Endothelial cell of umbilical vein (primary cell): ENCODE data around the gene ADAM23. TPM values are rescaled to one million over a fixed set of nuclear protein-coding genes. Genes with fewer than 3 reads are reported as not detected.

ENCODE experiments used
- BruUV-seq: library from RNA; stranded (reverse); fragments of 400-500 nt; replicated peaks from 2 replicates; lab custom pipeline; 2021; lab: Mats Ljungman, UMichigan
- CTCF ChIA-PET: fragments of 300-600, 350-600 bp; sonication (Branson Sonifier 250); formaldehyde crosslinking; loops from one replicate; lab custom pipeline; 2021; ENCODE audit warnings: antibody characterized with exemption, inconsistent platforms; lab: Charles Lee
- POLR2A ChIA-PET: fragments of 300-600, 350-600 bp; sonication (Branson Sonifier 250); formaldehyde crosslinking; loops from one replicate; lab custom pipeline; 2021; ENCODE audit warnings: antibody characterized with exemption, inconsistent platforms; lab: Charles Lee
- DNase-seq: peaks from one replicate; pipeline ENCODE4 v3.0.0-alpha.2; 2011; ENCODE audit warnings: low read depth, low spot score
- FAIRE-seq: peaks from 2 replicates; lab custom pipeline; 2011; peaks lifted over from hg19 to GRCh38; lab: Jason Lieb, UNC
- H2AFZ ChIP-seq: 2 replicates; pipeline ENCODE4 v1.6.0; 2012; ENCODE audit warnings: low read depth, low read length, control low read depth, inconsistent platforms
- H3K27ac ChIP-seq: 2 replicates; pipeline ENCODE4 v1.5.1; 2011; ENCODE audit warnings: low read depth, mild to moderate bottlenecking, control low read depth, low read length, moderate library complexity; ENCODE audit not compliant: insufficient read depth
- H3K27me3 ChIP-seq, 2 experiments: 2 replicates each; pipeline versions ENCODE4 v1.6.0 to v1.6.1; 2011; ENCODE audit warnings: low read length in 2 of 2, mixed read lengths in 1 of 2; ENCODE audit not compliant: control insufficient read depth in 2 of 2, insufficient read depth in 2 of 2
- H3K36me3 ChIP-seq, 2 experiments: 2 replicates in 1 of 2; 3 replicates in 1 of 2; pipeline ENCODE4 v1.5.1; 2011; ENCODE audit warnings: low read length in 2 of 2, mild to moderate bottlenecking in 1 of 2, moderate library complexity in 1 of 2; ENCODE audit not compliant: control insufficient read depth in 2 of 2, insufficient read depth in 2 of 2; ENCODE audit errors: extremely low read depth in 1 of 2
- H3K4me1 ChIP-seq: 3 replicates; pipeline ENCODE4 v1.5.1; 2011; ENCODE audit warnings: mild to moderate bottlenecking, low read length; ENCODE audit not compliant: control insufficient read depth, insufficient read depth; ENCODE audit errors: extremely low read depth
- H3K4me2 ChIP-seq: 2 replicates; pipeline ENCODE4 v1.6.1; 2011; ENCODE audit warnings: low read length, control low read depth, mixed read lengths; ENCODE audit not compliant: insufficient read depth
- H3K4me3 ChIP-seq, 3 experiments: fragments of 200-600 bp in 1 of 3; sonication (generic), shearing (Covaris generic) in 1 of 3; replicated peaks in 1 of 3; 2 replicates each; pipeline ENCODE4 v1.5.1; 2011 to 2016; ENCODE audit warnings: control low read depth in 3 of 3, low read length in 3 of 3, mild to moderate bottlenecking in 2 of 3, inconsistent platforms in 1 of 3, low read depth in 1 of 3, moderate library complexity in 1 of 3; ENCODE audit not compliant: insufficient read depth in 1 of 3
- H3K79me2 ChIP-seq: 2 replicates; pipeline ENCODE4 v1.6.0; 2012; ENCODE audit warnings: low read length, inconsistent platforms; ENCODE audit not compliant: control insufficient read depth, insufficient read depth
- H3K9ac ChIP-seq: replicated peaks from 2 replicates; pipeline ENCODE3; 2011; ENCODE audit warnings: low read length, control low read depth; ENCODE audit not compliant: insufficient read depth; ENCODE audit errors: extremely low read depth
- H3K9me1 ChIP-seq: replicated peaks from 3 replicates; pipeline ENCODE4 v1.6.0; 2011; ENCODE audit warnings: mild to moderate bottlenecking, low read length; ENCODE audit not compliant: control insufficient read depth, insufficient read depth; ENCODE audit errors: extremely low read depth
- H3K9me3 ChIP-seq: replicated peaks from 2 replicates; pipeline ENCODE4 v1.5.1; 2012; ENCODE audit warnings: low read length, inconsistent platforms; ENCODE audit not compliant: control insufficient read depth, insufficient read depth
- H4K20me1 ChIP-seq: replicated peaks from 2 replicates; pipeline ENCODE3; 2011; ENCODE audit warnings: mild to moderate bottlenecking, low read length; ENCODE audit not compliant: control insufficient read depth, insufficient read depth; ENCODE audit errors: extremely low read depth
- CTCF ChIP-seq, 2 donors: IDR thresholded peaks; 1 replicate in 1 of 2; 2 replicates in 1 of 2; pipeline ENCODE4 v1.5.1; 2011; ENCODE audit warnings: low read length in 2 of 2, mild to moderate bottlenecking in 2 of 2, moderate library complexity in 2 of 2, control low read depth in 1 of 2, inconsistent platforms in 1 of 2, low read depth in 1 of 2; ENCODE audit not compliant: insufficient read depth in 1 of 2; ENCODE audit errors: extremely low read depth in 1 of 2
- EZH2 ChIP-seq: IDR thresholded peaks from 2 replicates; pipeline ENCODE4 v1.6.1; 2012; ENCODE audit warnings: borderline replicate concordance, low read depth, mild to moderate bottlenecking, moderate library complexity, low read length, inconsistent platforms; ENCODE audit not compliant: severe bottlenecking
- FOS ChIP-seq: IDR thresholded peaks from 2 replicates; pipeline ENCODE4 v1.6.1; 2011; ENCODE audit warnings: mild to moderate bottlenecking, low read length, moderate library complexity, borderline replicate concordance; ENCODE audit not compliant: insufficient read depth
- GATA2 ChIP-seq: IDR thresholded peaks from 2 replicates; pipeline ENCODE4 v1.7.0; 2011; ENCODE audit warnings: low read depth, mild to moderate bottlenecking, moderate library complexity, mixed read lengths, low read length; ENCODE audit not compliant: insufficient read length, insufficient read depth
- JUN ChIP-seq: IDR thresholded peaks from 2 replicates; pipeline ENCODE4 v1.6.1; 2011; ENCODE audit warnings: borderline replicate concordance, low read depth; ENCODE audit not compliant: insufficient read length, insufficient read depth
- MAX ChIP-seq: IDR thresholded peaks from 2 replicates; pipeline ENCODE4 v1.6.1; 2011; ENCODE audit not compliant: insufficient read depth, insufficient read length
- MYC ChIP-seq: IDR thresholded peaks from one replicate; pipeline ENCODE4 v1.6.1; 2011; ENCODE audit warnings: mild to moderate bottlenecking, low read depth, low read length
- POLR2A ChIP-seq: IDR thresholded peaks from 2 replicates; pipeline ENCODE4 v1.6.1; 2012; ENCODE audit warnings: low read depth, mild to moderate bottlenecking, control low read depth, low read length
- POLR2AphosphoS5 ChIP-seq: IDR thresholded peaks from 2 replicates; pipeline ENCODE4 v1.6.1; 2012; ENCODE audit warnings: low read depth, mild to moderate bottlenecking, control low read depth, low read length, moderate library complexity; ENCODE audit not compliant: insufficient read depth
- dilution Hi-C: fragments of 300-500 bp; cut with MboI; formaldehyde crosslinking; loops from one replicate; pipeline ENCODE4 v1.15.0; 2019; ENCODE audit warnings: low sequenced_read_pairs; ENCODE audit not compliant: extremely low pct_ligation_motif_present
- intact Hi-C: fragments of 100-400 bp; cut with micrococcal nuclease; formaldehyde crosslinking; loops from one replicate; pipeline ENCODE4 v1.10.0; 2022
- polyA plus RNA-seq, 4 experiments: library from polyadenylated mRNA; depleted of rRNA in 3 of 4; stranded (reverse) in 3 of 4; unstranded in 1 of 4; fragments of >200 nt; gene quantifications; 2 replicates each; pipeline versions ENCODE4 v1.2.1 to v1.2.3, GENCODE V29; 2011 to 2012; ENCODE audit warnings: missing spikeins in 1 of 4
- total RNA-seq: library from RNA; stranded (reverse); gene quantifications from 2 replicates; pipeline ENCODE4 v1.2.3, GENCODE V29; 2021

Gene ADAM23
- total and polyA plus RNA-seq, 2 donors (not counting 3 experiments of a cell fraction or from before 2014, with no cell fraction given), result 20.6 to 38.5 TPM

GRCh38 chr2:206626108-206626507, 182.8 kb downstream of the ADAM23 start:
- H3K9me3 ChIP-seq, result no peaks in the 10 kb centered on the region
- dilution Hi-C loops (no loop called here), intact Hi-C loops (no loop called here)
- no peaks in the 10 kb centered on the region for H3K9me1 ChIP-seq
- CTCF ChIA-PET, result no interaction called here
- H3K9ac ChIP-seq, result no peak overlapping the region
- H3K36me3 ChIP-seq, result no peaks in the 10 kb centered on the region
- no peak overlapping the region for H2AFZ ChIP-seq
- peaks cover 3 to 7% of the 10 kb centered on the region in 2 experiments for H3K27me3 ChIP-seq
- no peaks in the 10 kb centered on the region for H3K79me2 ChIP-seq
- POLR2A ChIA-PET, result no interaction called here
- H3K4me2 ChIP-seq, result no peak overlapping the region
- H3K4me1 ChIP-seq, result no peaks in the 10 kb centered on the region
- TF ChIP-seq POLR2A, result no peak
- TF ChIP-seq GATA2, result no peak
- TF ChIP-seq CTCF (IDR thresholded peaks at IDR 0.05; ENCODE audit: extremely low read depth in 1 of 2, insufficient read depth in 1 of 2, low read depth in 1 of 2, low read length in 2 of 2), result no peak
- no peak for TF ChIP-seq EZH2
- TF ChIP-seq MAX, result no peak
- no peak for TF ChIP-seq FOS
- no peak for TF ChIP-seq MYC
- no peak for TF ChIP-seq JUN
- no peak for TF ChIP-seq POLR2AphosphoS5
- no TSS peak for BruUV-seq
- H3K4me3 ChIP-seq, result no peak overlapping the region
- no peak for FAIRE-seq
- no peak overlapping the region for H3K27ac ChIP-seq
- DNase-seq, result no peak
- H4K20me1 ChIP-seq, result no peaks in the 10 kb centered on the region
